IPS-18a (cell line): ENCODE results near the gene TEX47.

ENCODE experiments used
- H3K27ac ChIP-seq: one replicate; pipeline ENCODE4 v1.5.1; 2013; ENCODE audit warnings: low read length
- H3K27me3 ChIP-seq: one replicate; pipeline ENCODE4 v1.6.1; 2013; ENCODE audit warnings: mild to moderate bottlenecking, low read length; ENCODE audit not compliant: control insufficient read depth, insufficient read depth
- H3K36me3 ChIP-seq: one replicate; pipeline ENCODE4 v1.6.1; 2013; ENCODE audit warnings: low read depth, low read length; ENCODE audit not compliant: control insufficient read depth
- H3K4me1 ChIP-seq: one replicate; pipeline ENCODE4 v1.6.1; 2013; ENCODE audit warnings: low read depth, low read length; ENCODE audit not compliant: control insufficient read depth
- H3K4me3 ChIP-seq: one replicate; pipeline ENCODE4 v1.5.1; 2013; ENCODE audit warnings: low read length
- H3K9ac ChIP-seq: one replicate; pipeline ENCODE4 v1.6.1; 2013; ENCODE audit warnings: mild to moderate bottlenecking, low read length, moderate library complexity
- H3K9me3 ChIP-seq: one replicate; pipeline ENCODE4 v1.6.1; 2013; ENCODE audit warnings: low read depth, low read length; ENCODE audit not compliant: control insufficient read depth

Gene TEX47

DNA sequence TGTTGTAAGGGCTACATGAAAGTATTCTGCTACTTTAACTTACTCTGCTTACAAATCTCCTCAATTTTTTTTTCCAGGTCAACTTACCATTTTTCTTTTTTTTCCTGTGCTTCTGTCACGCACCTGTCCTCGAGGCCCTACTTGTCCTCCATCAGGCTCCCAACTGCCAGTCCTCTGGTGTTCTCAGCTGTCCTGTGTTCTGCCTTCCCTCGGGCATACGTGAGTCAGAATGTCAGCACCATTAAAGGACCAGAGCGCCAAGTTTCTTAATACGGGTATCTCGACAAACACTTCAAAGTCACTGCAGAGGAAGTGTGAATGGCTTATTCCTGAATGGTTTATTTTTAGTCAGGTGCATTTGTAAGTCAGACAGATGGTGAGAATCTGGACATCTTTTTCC is at the start of gene TEX47:
TEX47 (minus strand) TSS at position 185 of the 400 bp plus-strand sequence. CDS start 795 bp downstream, outside the sequence.
- H3K9ac ChIP-seq = no peak within 1 kb of the TSS
- no peaks in the 10 kb centered on the region for H3K9me3 ChIP-seq
- H3K27me3 ChIP-seq = no peaks in the 10 kb centered on the region
- H3K27ac ChIP-seq = no peak within 1 kb of the TSS
- H3K4me3 ChIP-seq = no peak within 1 kb of the TSS
- no peaks in the 10 kb centered on the region for H3K36me3 ChIP-seq
- no peaks in the 10 kb centered on the region for H3K4me1 ChIP-seq

- H3K36me3 ChIP-seq = no peaks in the 10 kb centered on the region
- no peak overlapping the region for H3K27ac ChIP-seq
- H3K9ac ChIP-seq = no peak overlapping the region
- H3K27me3 ChIP-seq = no peaks in the 10 kb centered on the region
- no peaks in the 10 kb centered on the region for H3K9me3 ChIP-seq
- H3K4me3 ChIP-seq = no peak overlapping the region
- no peaks in the 10 kb centered on the region for H3K4me1 ChIP-seq
Observed at GRCh38 chr7:88845091-88845490, 49.6 kb upstream of the TEX47 start.

- Histone ChIP-seq H3K4me1 (no peaks in the 10 kb centered on the region), H3K4me3 (no peak overlapping the region), H3K9ac (no peak overlapping the region), H3K27ac (no peak overlapping the region), H3K9me3 (no peaks in the 10 kb centered on the region), H3K27me3 (no peaks in the 10 kb centered on the region), H3K36me3 (no peaks in the 10 kb centered on the region)
Observed at GRCh38 chr7:88842201-88842600, 46.7 kb upstream of the TEX47 start.

GRCh38 chr7:88835147-88835728 is 39.7 kb upstream of the TEX47 start:
- H3K36me3 ChIP-seq = no peaks in the 10 kb centered on the region
- no peaks in the 10 kb centered on the region for H3K4me1 ChIP-seq
- no peaks in the 10 kb centered on the region for H3K9me3 ChIP-seq
- H3K9ac ChIP-seq = no peak overlapping the region
- H3K27ac ChIP-seq = no peak overlapping the region
- no peaks in the 10 kb centered on the region for H3K27me3 ChIP-seq
- no peak overlapping the region for H3K4me3 ChIP-seq

- no peaks in the 10 kb centered on the region for H3K9me3 ChIP-seq
- no peaks in the 10 kb centered on the region for H3K36me3 ChIP-seq
- no peak overlapping the region for H3K27ac ChIP-seq
- H3K4me1 ChIP-seq = no peaks in the 10 kb centered on the region
- H3K9ac ChIP-seq = no peak overlapping the region
- no peak overlapping the region for H3K4me3 ChIP-seq
- H3K27me3 ChIP-seq = no peaks in the 10 kb centered on the region
Observed at GRCh38 chr7:88826222-88826621, 30.7 kb upstream of the TEX47 start.

DNA sequence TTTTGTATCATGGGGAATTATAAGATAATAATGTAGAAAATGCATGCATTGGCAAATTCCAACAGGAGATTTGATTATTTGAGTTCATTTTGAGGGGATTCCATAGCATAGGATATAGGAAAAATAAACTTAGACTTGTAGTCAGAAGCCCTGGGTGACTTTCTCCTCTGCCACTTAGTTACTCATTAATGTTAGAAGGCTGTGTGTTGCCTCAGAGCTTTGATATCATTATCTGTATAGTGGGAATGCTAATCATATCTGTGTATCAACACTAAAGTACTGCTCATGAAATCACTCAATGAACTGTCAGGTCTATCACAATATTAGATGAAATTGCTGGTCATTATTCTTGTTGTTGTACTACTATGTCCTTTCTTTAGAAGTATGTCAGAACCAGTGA is 23.0 kb upstream of the TEX47 start:
- no peak overlapping the region for H3K4me3 ChIP-seq
- H3K36me3 ChIP-seq = no peaks in the 10 kb centered on the region
- H3K27me3 ChIP-seq = no peaks in the 10 kb centered on the region
- no peaks in the 10 kb centered on the region for H3K9me3 ChIP-seq
- no peak overlapping the region for H3K27ac ChIP-seq
- H3K4me1 ChIP-seq = no peaks in the 10 kb centered on the region
- H3K9ac ChIP-seq = no peak overlapping the region

GRCh38 chr7:88806280-88807037 is 10.9 kb upstream of the TEX47 start:
- Histone ChIP-seq H3K9ac (no peak overlapping the region), H3K9me3 (no peaks in the 10 kb centered on the region), H3K4me3 (no peak overlapping the region), H3K4me1 (peaks cover under 1% of the 10 kb centered on the region), H3K27me3 (no peaks in the 10 kb centered on the region), H3K36me3 (no peaks in the 10 kb centered on the region), H3K27ac (no peak overlapping the region)

DNA sequence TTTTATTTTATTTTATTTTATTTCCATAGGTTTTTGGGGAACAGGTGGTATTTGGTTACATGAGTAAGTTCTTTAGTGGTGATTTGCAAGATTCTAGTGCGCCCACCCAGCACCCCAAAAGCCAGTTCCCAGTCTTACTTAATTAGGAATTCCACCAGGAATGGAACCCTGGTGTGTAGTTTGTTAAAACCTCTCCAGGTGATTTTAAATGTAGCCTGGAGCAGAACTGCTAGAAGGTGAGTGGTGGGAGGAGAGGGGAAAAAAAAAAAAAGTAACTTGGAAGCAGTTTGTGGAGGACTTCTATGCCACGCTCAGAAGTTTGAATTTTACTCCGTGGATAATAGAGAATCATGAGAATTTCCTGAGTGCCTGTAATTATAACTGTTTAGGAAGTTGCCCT is 5.5 kb upstream of the TEX47 start:
- H3K27ac ChIP-seq = no peak overlapping the region
- H3K4me1 ChIP-seq = peaks cover 5% of the 10 kb centered on the region
- H3K9ac ChIP-seq = no peak overlapping the region
- no peaks in the 10 kb centered on the region for H3K27me3 ChIP-seq
- H3K4me3 ChIP-seq = no peak overlapping the region
- no peaks in the 10 kb centered on the region for H3K36me3 ChIP-seq
- no peaks in the 10 kb centered on the region for H3K9me3 ChIP-seq

GRCh38 chr7:88792361-88792760 is 3.2 kb downstream of the TEX47 start:
- Histone ChIP-seq H3K27ac (no peak overlapping the region), H3K36me3 (no peaks in the 10 kb centered on the region), H3K9me3 (no peaks in the 10 kb centered on the region), H3K9ac (no peak overlapping the region), H3K4me3 (no peak overlapping the region), H3K27me3 (no peaks in the 10 kb centered on the region), H3K4me1 (no peaks in the 10 kb centered on the region)

GRCh38 chr7:88791891-88792290 is 3.6 kb downstream of the TEX47 start:
- Histone ChIP-seq H3K36me3 (no peaks in the 10 kb centered on the region), H3K4me3 (no peak overlapping the region), H3K9me3 (no peaks in the 10 kb centered on the region), H3K4me1 (no peaks in the 10 kb centered on the region), H3K9ac (no peak overlapping the region), H3K27ac (no peak overlapping the region), H3K27me3 (no peaks in the 10 kb centered on the region)

- no peaks in the 10 kb centered on the region for H3K36me3 ChIP-seq
- no peak overlapping the region for H3K9ac ChIP-seq
- H3K4me3 ChIP-seq = no peak overlapping the region
- no peak overlapping the region for H3K27ac ChIP-seq
- no peaks in the 10 kb centered on the region for H3K9me3 ChIP-seq
- no peaks in the 10 kb centered on the region for H3K27me3 ChIP-seq
- H3K4me1 ChIP-seq = no peaks in the 10 kb centered on the region
Observed at GRCh38 chr7:88789480-88790064, 6.0 kb downstream of the TEX47 start.

GRCh38 chr7:88787777-88788176 is 7.8 kb downstream of the TEX47 start:
- no peaks in the 10 kb centered on the region for H3K9me3 ChIP-seq
- no peaks in the 10 kb centered on the region for H3K36me3 ChIP-seq
- H3K4me1 ChIP-seq = no peaks in the 10 kb centered on the region
- H3K4me3 ChIP-seq = no peak overlapping the region
- H3K27ac ChIP-seq = no peak overlapping the region
- H3K27me3 ChIP-seq = no peaks in the 10 kb centered on the region
- no peak overlapping the region for H3K9ac ChIP-seq
